Esophagus squamous epithelium (tissue), 4 donors: Measurements from ENCODE around the gene ERI2.

Experiments used
- CTCF ChIP-seq, 6 experiments: fragments of 450-650 bp in 4 of 6; fragments of 200-600 bp in 2 of 6; sonication (generic) in 2 of 6; IDR thresholded peaks; one replicate each; pipeline ENCODE4 v1.5.1; 2016 to 2019; ENCODE audit warnings: antibody characterized with exemption in 6 of 6, mild to moderate bottlenecking in 4 of 6, moderate library complexity in 4 of 6
- POLR2A ChIP-seq, 4 donors: fragments of 450-650 bp; IDR thresholded peaks; one replicate each; pipeline ENCODE4 v1.6.1; 2017; ENCODE audit warnings: antibody characterized with exemption in 4 of 4, mild to moderate bottlenecking in 4 of 4, moderate library complexity in 3 of 4

- TF ChIP-seq CTCF (IDR thresholded peaks at IDR 0.05) (no peak), POLR2A (IDR thresholded peaks at IDR 0.05) (no peak)
Measured at GRCh38 chr16:20782470-20782869, 23.8 kb downstream of the ERI2 start.
